Measurements from ENCODE around the gene FLVCR2. TPM values are rescaled to one million over a fixed set of nuclear protein-coding genes. Genes with fewer than 3 reads are reported as not detected.

The FLVCR2 gene
- total RNA-seq, 1 experiment from 2014 or later = 3.2 TPM

DNA sequence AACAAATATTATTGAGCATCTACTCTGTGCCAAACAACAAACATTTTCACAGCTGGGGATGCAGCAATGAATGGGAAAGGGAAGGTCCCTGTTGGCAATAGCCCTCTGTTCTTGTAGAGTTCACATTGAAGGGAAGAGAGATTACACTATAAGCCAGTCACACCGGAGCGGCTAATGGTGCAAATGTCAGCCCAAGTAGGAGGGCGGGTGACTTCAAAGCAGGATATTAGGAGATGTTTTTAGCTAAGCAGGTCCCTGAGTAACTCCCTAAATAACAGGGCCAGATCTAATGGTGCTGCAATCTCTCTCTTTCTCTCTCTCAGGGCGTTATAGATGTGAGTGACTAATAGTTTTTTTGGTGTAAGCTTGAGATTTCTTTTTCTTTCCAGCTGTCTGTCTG lies 30.7 kb downstream of the FLVCR2 start:
- intact Hi-C loops (cut with micrococcal nuclease) = no loop called here
- ChIA-PET CTCF (interaction anchor here (0.6 to 1.0 kb wide), 4 partner anchors 23 to 318 kb away, joined by 3 to 4 read pairs (median 3); no protein-coding TSS in a partner anchor), POLR2A (interaction anchor here (0.8 kb wide), 1 partner anchor 1991 kb away, joined by 3 read pairs; no protein-coding TSS in a partner anchor)
- DNase-seq (ENCODE audit: unreplicated experiment) = no peak
- Mint-ChIP-seq H3K36me3 (ENCODE audit: insufficient read depth, unreplicated experiment) (peaks cover 7% of the 10 kb centered on the region), H3K27me3 (ENCODE audit: insufficient read depth, unreplicated experiment) (no peaks in the 10 kb centered on the region), H3K27ac (ENCODE audit: low read depth, unreplicated experiment) (no peak overlapping the region), H3K4me3 (ENCODE audit: unreplicated experiment) (no peak overlapping the region), H3K4me1 (ENCODE audit: insufficient read depth, unreplicated experiment) (peaks cover 9% of the 10 kb centered on the region), H3K9me3 (ENCODE audit: unreplicated experiment) (peaks cover 7% of the 10 kb centered on the region)
- no TSS peak for BruUV-seq (replicated peaks)
- TF ChIP-seq, protein P1, sequence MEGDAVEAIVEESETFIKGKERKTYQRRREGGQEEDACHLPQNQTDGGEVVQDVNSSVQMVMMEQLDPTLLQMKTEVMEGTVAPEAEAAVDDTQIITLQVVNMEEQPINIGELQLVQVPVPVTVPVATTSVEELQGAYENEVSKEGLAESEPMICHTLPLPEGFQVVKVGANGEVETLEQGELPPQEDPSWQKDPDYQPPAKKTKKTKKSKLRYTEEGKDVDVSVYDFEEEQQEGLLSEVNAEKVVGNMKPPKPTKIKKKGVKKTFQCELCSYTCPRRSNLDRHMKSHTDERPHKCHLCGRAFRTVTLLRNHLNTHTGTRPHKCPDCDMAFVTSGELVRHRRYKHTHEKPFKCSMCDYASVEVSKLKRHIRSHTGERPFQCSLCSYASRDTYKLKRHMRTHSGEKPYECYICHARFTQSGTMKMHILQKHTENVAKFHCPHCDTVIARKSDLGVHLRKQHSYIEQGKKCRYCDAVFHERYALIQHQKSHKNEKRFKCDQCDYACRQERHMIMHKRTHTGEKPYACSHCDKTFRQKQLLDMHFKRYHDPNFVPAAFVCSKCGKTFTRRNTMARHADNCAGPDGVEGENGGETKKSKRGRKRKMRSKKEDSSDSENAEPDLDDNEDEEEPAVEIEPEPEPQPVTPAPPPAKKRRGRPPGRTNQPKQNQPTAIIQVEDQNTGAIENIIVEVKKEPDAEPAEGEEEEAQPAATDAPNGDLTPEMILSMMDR (IDR thresholded peaks at IDR 0.05; ENCODE audit: unreplicated experiment) = no peak

GRCh38 chr14:75609606-75610475 lies 31.4 kb downstream of the FLVCR2 start:
- peaks cover 7% of the 10 kb centered on the region for H3K9me3 Mint-ChIP-seq (ENCODE audit: unreplicated experiment)
- H3K4me3 Mint-ChIP-seq (ENCODE audit: unreplicated experiment) = no peak overlapping the region
- H3K4me1 Mint-ChIP-seq (ENCODE audit: insufficient read depth, unreplicated experiment) = peaks cover 9% of the 10 kb centered on the region
- DNase-seq (ENCODE audit: unreplicated experiment) = no peak
- no peak overlapping the region for H3K27ac Mint-ChIP-seq (ENCODE audit: low read depth, unreplicated experiment)
- TF ChIP-seq, protein P1 (IDR thresholded peaks at IDR 0.05; ENCODE audit: unreplicated experiment) = no peak
- intact Hi-C loops (cut with micrococcal nuclease) = no loop called here
- no TSS peak for BruUV-seq (replicated peaks)
- H3K27me3 Mint-ChIP-seq (ENCODE audit: insufficient read depth, unreplicated experiment) = no peaks in the 10 kb centered on the region
- ChIA-PET CTCF (interaction anchor here (0.6 to 1.5 kb wide), 3 partner anchors 22 to 44 kb away, joined by 3 to 4 read pairs (median 3); no protein-coding TSS in a partner anchor), POLR2A (interaction anchor here (0.8 kb wide), 1 partner anchor 1992 kb away, joined by 3 read pairs; no protein-coding TSS in a partner anchor)
- peaks cover 12% of the 10 kb centered on the region for H3K36me3 Mint-ChIP-seq (ENCODE audit: insufficient read depth, unreplicated experiment)

DNA sequence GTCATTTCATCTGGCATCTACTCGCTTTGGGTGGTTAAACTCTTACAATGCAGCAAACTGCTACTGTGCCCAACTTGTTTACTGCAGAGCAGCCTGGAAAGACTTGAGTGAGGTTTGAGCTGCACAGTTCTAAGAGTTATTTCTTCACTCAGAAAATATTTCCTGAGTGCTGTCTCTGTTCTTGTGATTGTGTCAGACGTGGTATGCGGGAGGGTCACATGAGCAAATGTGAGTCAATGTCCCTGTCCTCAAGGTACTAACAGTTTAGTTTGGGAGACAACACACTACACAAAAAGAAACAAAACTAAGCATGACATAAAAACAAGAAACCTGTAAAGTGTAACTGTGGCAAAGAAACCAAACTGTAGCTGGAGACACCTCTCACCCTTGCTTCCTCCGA lies 32.4 kb downstream of the FLVCR2 start:
- no peak overlapping the region for H3K27ac Mint-ChIP-seq (ENCODE audit: low read depth, unreplicated experiment)
- peaks cover 9% of the 10 kb centered on the region for H3K4me1 Mint-ChIP-seq (ENCODE audit: insufficient read depth, unreplicated experiment)
- ChIA-PET CTCF (interaction anchor here (0.6 to 1.5 kb wide), 2 partner anchors 35 to 984 kb away, joined by 3 to 4 read pairs; no protein-coding TSS in a partner anchor), POLR2A (no interaction called here)
- no peak overlapping the region for H3K4me3 Mint-ChIP-seq (ENCODE audit: unreplicated experiment)
- DNase-seq (ENCODE audit: unreplicated experiment) = no peak
- no TSS peak for BruUV-seq (replicated peaks)
- peaks cover 7% of the 10 kb centered on the region for H3K9me3 Mint-ChIP-seq (ENCODE audit: unreplicated experiment)
- intact Hi-C loops (cut with micrococcal nuclease) = no loop called here
- TF ChIP-seq, protein P1 (IDR thresholded peaks at IDR 0.05; ENCODE audit: unreplicated experiment) = no peak
- H3K27me3 Mint-ChIP-seq (ENCODE audit: insufficient read depth, unreplicated experiment) = no peaks in the 10 kb centered on the region
- H3K36me3 Mint-ChIP-seq (ENCODE audit: insufficient read depth, unreplicated experiment) = peaks cover 12% of the 10 kb centered on the region

DNA sequence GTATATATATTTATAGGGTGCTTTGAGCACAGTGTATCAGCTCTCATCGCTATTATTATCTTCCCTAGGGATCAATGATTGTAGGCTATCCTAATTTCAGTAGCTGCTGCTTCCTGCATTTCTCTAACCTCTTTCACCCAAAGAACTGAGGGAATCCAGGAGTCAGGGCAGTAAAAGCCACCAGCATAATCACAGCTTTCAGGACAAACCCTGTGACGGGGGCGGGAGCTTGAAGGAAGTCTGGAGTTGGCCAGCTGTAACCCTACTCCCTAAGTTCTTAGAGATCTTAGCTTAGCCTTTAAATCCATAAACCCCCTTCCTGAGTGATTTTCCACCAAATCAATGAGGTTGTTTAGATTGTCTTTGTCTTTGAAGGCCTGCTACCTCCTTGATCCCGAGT lies 33.7 kb downstream of the FLVCR2 start:
- intact Hi-C loops (cut with micrococcal nuclease) = no loop called here
- TF ChIP-seq, protein P1 (IDR thresholded peaks at IDR 0.05; ENCODE audit: unreplicated experiment) = no peak
- Mint-ChIP-seq H3K36me3 (ENCODE audit: insufficient read depth, unreplicated experiment) (peaks cover 12% of the 10 kb centered on the region), H3K27ac (ENCODE audit: low read depth, unreplicated experiment) (no peak overlapping the region), H3K27me3 (ENCODE audit: insufficient read depth, unreplicated experiment) (no peaks in the 10 kb centered on the region), H3K4me3 (ENCODE audit: unreplicated experiment) (no peak overlapping the region), H3K4me1 (ENCODE audit: insufficient read depth, unreplicated experiment) (peaks cover 9% of the 10 kb centered on the region), H3K9me3 (ENCODE audit: unreplicated experiment) (peaks cover 7% of the 10 kb centered on the region)
- no peak for DNase-seq (ENCODE audit: unreplicated experiment)
- ChIA-PET CTCF (interaction anchor here (0.8 kb wide), 1 partner anchor 17 kb away, joined by 3 read pairs; no protein-coding TSS in a partner anchor), POLR2A (interaction anchor here (1.0 kb wide), 1 partner anchor 35 kb away, joined by 3 read pairs; no protein-coding TSS in a partner anchor)
- BruUV-seq (replicated peaks) = no TSS peak

Data from MCF 10A (cell line).